A549 (cell line): ENCODE measurements around the gene SIGLEC7. TPM values are rescaled to one million over a fixed set of nuclear protein-coding genes. Genes with fewer than 3 reads are reported as not detected.

Experiments
- ATAC-seq, 2 experiments: fragments of 200-7000 bp in 1 of 2; fragments of >200 bp in 1 of 2; cut with Nextera tagmentation in 1 of 2; cut with Tn5 transposase in 1 of 2; 3 replicates each; pipeline versions ENCODE4 v1.8.0 to v1.9.1; 2018 to 2020; ENCODE audit warnings: mild to moderate bottlenecking in 1 of 2, moderate library complexity in 1 of 2
- CTCF ChIA-PET: fragments of 300-600 bp; sonication (Branson Sonifier 250); formaldehyde crosslinking; extraction: SDS; loops from one replicate; lab custom pipeline; 2021; ENCODE audit warnings: antibody characterized with exemption, inconsistent platforms; lab: Yijun Ruan, JAX
- POLR2A ChIA-PET: fragments of 350-600 bp; formaldehyde crosslinking; extraction: SDS; loops from one replicate; lab custom pipeline; 2021; ENCODE audit warnings: antibody characterized with exemption, inconsistent platforms; lab: Yijun Ruan, JAX
- DNase-seq, 2 experiments: peaks; one replicate each; pipeline versions ENCODE4 v3.0.0 to v3.0.0-alpha.2; 2011 to 2016; ENCODE audit warnings: low read depth in 1 of 2, low spot score in 1 of 2
- FAIRE-seq: peaks from 2 replicates; lab custom pipeline; 2011; peaks lifted over from hg19 to GRCh38; lab: Jason Lieb, UNC
- H3K27ac ChIP-seq, 2 experiments: fragments of >200 bp; sonication (Bioruptor Twin); formaldehyde crosslinking; 3 replicates each; pipeline ENCODE4 v1.5.1; 2016 to 2017
- H3K4me1 ChIP-seq: fragments of >200 bp; sonication (Bioruptor Twin); formaldehyde crosslinking; 3 replicates; pipeline ENCODE4 v1.6.1; 2016
- H3K4me2 ChIP-seq: fragments of >200 bp; sonication (Bioruptor Twin); formaldehyde crosslinking; 3 replicates; pipeline ENCODE4 v1.6.1; 2016
- H3K4me3 ChIP-seq: fragments of >200 bp; sonication (Bioruptor Twin); formaldehyde crosslinking; 3 replicates; pipeline ENCODE4 v1.5.1; 2016
- H3K9me3 ChIP-seq: fragments of >200 bp; sonication (Bioruptor Twin); formaldehyde crosslinking; 3 replicates; pipeline ENCODE4 v1.6.1; 2016
- ATOH8 ChIP-seq: fragments of 250-450 bp; sonication (Bioruptor Pico); IDR thresholded peaks from 2 replicates; pipeline ENCODE4 v1.5.0; 2020; ENCODE audit warnings: low read depth, mild to moderate bottlenecking, moderate library complexity
- BCL3 ChIP-seq: fragments of >200 bp; sonication (Bioruptor Twin); formaldehyde crosslinking; IDR thresholded peaks from 3 replicates; pipeline ENCODE4 v1.6.1; 2016
- BHLHE40 ChIP-seq: IDR thresholded peaks from 2 replicates; pipeline ENCODE4 v1.6.1; 2012; ENCODE audit warnings: low read depth, low read length, inconsistent platforms
- CBX8 ChIP-seq: fragments of 200-600 bp; sonication (generic); IDR thresholded peaks from 2 replicates; pipeline ENCODE4 v1.6.1; 2016
- CTCF ChIP-seq: fragments of >200 bp; sonication (Bioruptor Twin); formaldehyde crosslinking; IDR thresholded peaks from 3 replicates; pipeline ENCODE4 v1.5.1; 2016
- ELK1 ChIP-seq: fragments of 150-350 bp; IDR thresholded peaks from 2 replicates; pipeline ENCODE4 v1.6.1; 2014; ENCODE audit warnings: low read depth, mild to moderate bottlenecking, low read length
- ESRRA ChIP-seq: fragments of 150-350 bp; IDR thresholded peaks from 2 replicates; pipeline ENCODE4 v1.6.1; 2014; ENCODE audit warnings: mild to moderate bottlenecking, low read length, borderline replicate concordance
- HDAC2 ChIP-seq: fragments of 200-600 bp; sonication (generic); IDR thresholded peaks from 2 replicates; pipeline ENCODE4 v1.6.1; 2016
- HOXA7 ChIP-seq: fragments of 250-450 bp; sonication (Bioruptor Pico); IDR thresholded peaks from 2 replicates; pipeline ENCODE4 v1.5.0; 2020; ENCODE audit warnings: mild to moderate bottlenecking, moderate library complexity
- HOXB5 ChIP-seq: fragments of 250-450 bp; sonication (Bioruptor Pico); IDR thresholded peaks from 2 replicates; pipeline ENCODE4 v1.5.0; 2020; ENCODE audit warnings: mild to moderate bottlenecking, moderate library complexity
- JUN ChIP-seq, 2 experiments: fragments of >200 bp; sonication (Bioruptor Twin); formaldehyde crosslinking; IDR thresholded peaks; 2 replicates in 1 of 2; 3 replicates in 1 of 2; pipeline ENCODE4 v1.6.1; 2016 to 2017
- MAZ ChIP-seq: fragments of 150-350 bp; IDR thresholded peaks from 2 replicates; pipeline ENCODE4 v1.6.1; 2014; ENCODE audit warnings: antibody characterized with exemption, low read depth, low read length, borderline replicate concordance
- MYC ChIP-seq: IDR thresholded peaks from 2 replicates; pipeline ENCODE4 v1.6.1; 2012; ENCODE audit warnings: mild to moderate bottlenecking, inconsistent platforms, low read length, improper control_type of control experiment, borderline replicate concordance
- NR3C1 ChIP-seq: fragments of >200 bp; sonication (Bioruptor Twin); formaldehyde crosslinking; IDR thresholded peaks from 3 replicates; pipeline ENCODE4 v1.6.1; 2017
- RAD21 ChIP-seq, 2 experiments: fragments of >200 bp in 1 of 2; sonication (Bioruptor Twin) in 1 of 2; formaldehyde crosslinking in 1 of 2; IDR thresholded peaks in 1 of 2; conservative IDR thresholded peaks in 1 of 2; 2 replicates in 1 of 2; 3 replicates in 1 of 2; pipeline ENCODE4 v1.6.1; 2012 to 2018; ENCODE audit warnings: inconsistent platforms in 1 of 2
- RNF2 ChIP-seq: fragments of 200-600 bp; sonication (generic); IDR thresholded peaks from 2 replicates; pipeline ENCODE4 v1.6.1; 2016; ENCODE audit warnings: low read depth, mild to moderate bottlenecking, antibody characterized with exemption, moderate library complexity, borderline replicate concordance
- SREBF2 ChIP-seq: fragments of 450-650 bp; IDR thresholded peaks from 2 replicates; pipeline ENCODE4 v1.6.1; 2014; ENCODE audit warnings: mild to moderate bottlenecking, moderate library complexity
- ZC3H11A ChIP-seq: fragments of 450-650 bp; IDR thresholded peaks from 2 replicates; pipeline ENCODE4 v1.6.1; 2014; ENCODE audit warnings: antibody characterized with exemption, mild to moderate bottlenecking
- ZSCAN20 ChIP-seq: fragments of 250-450 bp; sonication (Bioruptor Pico); IDR thresholded peaks from 2 replicates; pipeline ENCODE4 v1.8.0; 2022; ENCODE audit warnings: mild to moderate bottlenecking, moderate library complexity
- whole genome bisulfite sequencing: methylation state at CpG from one replicate; pipeline ENCODE4 v1.1.6; 2017; ENCODE audit errors: missing lambda C conversion rate; 5-methylcytosine and 5-hydroxymethylcytosine counted together
- polyA plus RNA-seq, 4 experiments: library from polyadenylated mRNA; depleted of rRNA in 3 of 4; stranded (reverse); fragments of >200 nt; fragmentation: RNase III in 1 of 4; extraction: RNeasy Plus Mini Kit Qiagen cat#74134 plus additional on column Dnase treatment in 1 of 4; gene quantifications; 2 replicates in 3 of 4; 3 replicates in 1 of 4; pipeline ENCODE4 v1.2.3, GENCODE V29; 2011 to 2017

The SIGLEC7 gene
- polyA plus RNA-seq, 2 of the 4 experiments (the other 2 are of a cell fraction), result not detected

- TF ChIP-seq HOXB5 (no peak), ZSCAN20 (CRISPR knock-in tag) (no peak), ATOH8 (no peak), HOXA7 (CRISPR knock-in tag) (no peak), BHLHE40 (no peak), RAD21 (conservative IDR thresholded peaks at IDR 0.05 in 1 of 2, IDR thresholded peaks at IDR 0.05 in 1 of 2) (no peak), SREBF2 (no peak), CTCF (no peak), ESRRA (no peak), MYC (no peak), HDAC2 (no peak), RNF2 (no peak), ZC3H11A (no peak), CBX8 (no peak), BCL3 (no peak)
- Histone ChIP-seq H3K27ac (no peak overlapping the region), H3K9me3 (peaks cover 21% of the 10 kb centered on the region), H3K4me2 (no peak overlapping the region), H3K4me3 (no peak overlapping the region), H3K4me1 (no peaks in the 10 kb centered on the region)
- no peak for ATAC-seq
- ChIA-PET CTCF (interaction anchor here (0.7 to 1.3 kb wide), 2 partner anchors 17 to 27 kb away, joined by 4 read pairs; no protein-coding TSS in a partner anchor), POLR2A (interaction anchor here (0.6 to 1.2 kb wide), 2 partner anchors 9 to 125 kb away, joined by 3 to 12 read pairs; no protein-coding TSS in a partner anchor)
- no peak for FAIRE-seq
- no peak for DNase-seq
- whole genome bisulfite sequencing, result 23% methylated on average over 12 of the region's 12 CpGs
Measured at GRCh38 chr19:51136851-51137551, 5.1 kb upstream of the SIGLEC7 start.

- FAIRE-seq, result no peak
- Histone ChIP-seq H3K9me3 (peaks cover 21% of the 10 kb centered on the region), H3K4me3 (no peak overlapping the region), H3K4me1 (no peaks in the 10 kb centered on the region), H3K4me2 (no peak overlapping the region), H3K27ac (no peak overlapping the region)
- ATAC-seq, result no peak
- 27% methylated on average over 9 of the region's 9 CpGs for WGBS
- no peak for DNase-seq
- ChIA-PET POLR2A (interaction anchor here (0.6 to 1.2 kb wide), 2 partner anchors 8 to 126 kb away, joined by 3 to 12 read pairs; no protein-coding TSS in a partner anchor), CTCF (interaction anchor here (0.7 to 1.3 kb wide), 2 partner anchors 18 to 28 kb away, joined by 4 read pairs; no protein-coding TSS in a partner anchor)
- no peak for TF ChIP-seq ATOH8
- TF ChIP-seq MAZ, result no peak
- TF ChIP-seq ZC3H11A, result no peak
- TF ChIP-seq ESRRA, result no peak
- no peak for TF ChIP-seq BCL3
- no peak for TF ChIP-seq CTCF
- TF ChIP-seq HOXB5, result no peak
- TF ChIP-seq HOXA7 (CRISPR knock-in tag), result no peak
- no peak for TF ChIP-seq ELK1
- TF ChIP-seq JUN (IDR thresholded peaks at IDR 0.05), result no peak
- TF ChIP-seq NR3C1, result no peak
Measured at GRCh38 chr19:51137792-51138425, 4.2 kb upstream of the SIGLEC7 start.
